H1 (cell line): ENCODE data around the gene ANGEL2. TPM values are rescaled to one million over a fixed set of nuclear protein-coding genes. Genes with fewer than 3 reads are reported as not detected.

ENCODE experiments used
- CTCF ChIA-PET: fragments of 300-600 bp; sonication (Branson Sonifier 250); formaldehyde crosslinking; loops from one replicate; lab custom pipeline; 2021; ENCODE audit not compliant: partially characterized antibody; lab: Charles Lee
- POLR2A ChIA-PET: fragments of 300-600 bp; sonication (Branson Sonifier 250); formaldehyde crosslinking; loops from one replicate; lab custom pipeline; 2021; ENCODE audit warnings: inconsistent platforms; ENCODE audit not compliant: partially characterized antibody; lab: Charles Lee
- DNase-seq, 2 experiments: peaks; one replicate each; pipeline versions ENCODE4 v3.0.0 to v3.0.0-alpha.2; 2010 to 2022; ENCODE audit warnings: low spot score in 2 of 2, low read depth in 1 of 2, mixed read lengths in 1 of 2
- FAIRE-seq: peaks from 2 replicates; lab custom pipeline; 2011; peaks lifted over from hg19 to GRCh38; lab: Jason Lieb, UNC
- H2AFZ ChIP-seq: 2 replicates; pipeline ENCODE4 v1.8.1; 2012; ENCODE audit warnings: low read length, inconsistent platforms
- H2AK5ac ChIP-seq: 2 replicates; pipeline ENCODE4 v1.6.1; 2013; ENCODE audit warnings: low read depth, low read length
- H2BK120ac ChIP-seq: replicated peaks from 2 replicates; pipeline ENCODE3; 2013; ENCODE audit warnings: low read depth, low read length, inconsistent platforms
- H2BK12ac ChIP-seq: 2 replicates; pipeline ENCODE4 v1.6.1; 2013; ENCODE audit warnings: low read depth, low read length
- H2BK15ac ChIP-seq: 2 replicates; pipeline ENCODE4 v1.6.1; 2013; ENCODE audit warnings: low read length
- H2BK20ac ChIP-seq: 2 replicates; pipeline ENCODE4 v1.6.1; 2013; ENCODE audit warnings: low read length
- H2BK5ac ChIP-seq: 2 replicates; pipeline ENCODE4 v1.6.1; 2013; ENCODE audit warnings: low read depth, low read length
- H3K14ac ChIP-seq: 2 replicates; pipeline ENCODE4 v1.6.1; 2013; ENCODE audit warnings: inconsistent platforms; ENCODE audit not compliant: insufficient read length
- H3K18ac ChIP-seq: 2 replicates; pipeline ENCODE4 v1.6.1; 2013; ENCODE audit warnings: low read length; ENCODE audit errors: extremely low read depth
- H3K23ac ChIP-seq: 2 replicates; pipeline ENCODE4 v1.6.1; 2013; ENCODE audit warnings: inconsistent platforms; ENCODE audit not compliant: insufficient read length
- H3K23me2 ChIP-seq: 2 replicates; pipeline ENCODE4 v1.6.1; 2013; ENCODE audit warnings: low read depth, low read length
- H3K27ac ChIP-seq: 2 replicates; pipeline ENCODE4 v1.6.1; 2011; ENCODE audit warnings: low read depth, low read length, inconsistent platforms
- H3K27me3 ChIP-seq, 4 experiments: replicated peaks in 1 of 4; 1 replicate in 1 of 4; 2 replicates in 3 of 4; pipeline versions ENCODE4 v1.6.1 to v1.8.1; 2011 to 2013; ENCODE audit warnings: low read length in 3 of 4, mild to moderate bottlenecking in 3 of 4, inconsistent platforms in 2 of 4, mixed read lengths in 2 of 4, moderate library complexity in 1 of 4; ENCODE audit not compliant: control insufficient read depth in 3 of 4, insufficient read depth in 3 of 4; ENCODE audit errors: extremely low read depth in 1 of 4
- H3K36me3 ChIP-seq, 4 experiments: 2 replicates each; pipeline versions ENCODE4 v1.6.1 to v1.8.1; 2011 to 2013; ENCODE audit warnings: mild to moderate bottlenecking in 4 of 4, low read length in 3 of 4, moderate library complexity in 2 of 4, control low read depth in 1 of 4, inconsistent platforms in 1 of 4; ENCODE audit not compliant: insufficient read depth in 4 of 4, control insufficient read depth in 2 of 4
- H3K4ac ChIP-seq: replicated peaks from 2 replicates; pipeline ENCODE3; 2013; ENCODE audit warnings: low read length, low read depth, mixed read lengths, inconsistent platforms; ENCODE audit not compliant: insufficient read length
- H3K4me1 ChIP-seq, 4 experiments: replicated peaks in 1 of 4; 1 replicate in 1 of 4; 2 replicates in 3 of 4; pipeline versions ENCODE4 v1.6.1 to v1.8.1; 2011 to 2013; ENCODE audit warnings: low read length in 3 of 4, inconsistent platforms in 2 of 4, mixed read lengths in 1 of 4; ENCODE audit not compliant: insufficient read depth in 4 of 4, control insufficient read depth in 3 of 4
- H3K4me2 ChIP-seq, 2 experiments: 2 replicates each; pipeline versions ENCODE4 v1.6.1 to v1.8.1; 2011 to 2013; ENCODE audit warnings: low read depth in 2 of 2, low read length in 2 of 2, control low read depth in 1 of 2, inconsistent platforms in 1 of 2, mild to moderate bottlenecking in 1 of 2; ENCODE audit not compliant: insufficient read depth in 1 of 2
- H3K4me3 ChIP-seq, 4 experiments: fragments of 200-600, 300-600 bp in 1 of 4; sonication (generic), shearing (Covaris generic), sonication (Bioruptor Twin) in 1 of 4; 2 replicates each; pipeline versions ENCODE4 v1.5.1 to v1.8.1; 2011 to 2016; ENCODE audit warnings: low read length in 4 of 4, low read depth in 3 of 4, control low read depth in 2 of 4, inconsistent platforms in 2 of 4, mild to moderate bottlenecking in 2 of 4, mixed read lengths in 1 of 4, moderate library complexity in 1 of 4; ENCODE audit not compliant: insufficient read depth in 2 of 4; ENCODE audit errors: extremely low read depth in 1 of 4
- H3K56ac ChIP-seq: replicated peaks from 2 replicates; pipeline ENCODE3; 2013; ENCODE audit warnings: low read depth, mild to moderate bottlenecking, mixed read lengths, low read length, inconsistent platforms; ENCODE audit not compliant: insufficient read length
- H3K79me1 ChIP-seq: 2 replicates; pipeline ENCODE4 v1.6.1; 2013; ENCODE audit warnings: low read depth, low read length, control low read depth
- H3K79me2 ChIP-seq, 2 experiments: 2 replicates each; pipeline versions ENCODE4 v1.6.1 to v1.8.1; 2012 to 2013; ENCODE audit warnings: low read length in 2 of 2, mild to moderate bottlenecking in 2 of 2, inconsistent platforms in 1 of 2; ENCODE audit not compliant: insufficient read depth in 2 of 2, control insufficient read depth in 1 of 2
- H3K9ac ChIP-seq, 4 experiments: replicated peaks in 1 of 4; 1 replicate in 1 of 4; 2 replicates in 3 of 4; pipeline versions ENCODE4 v1.6.1 to v1.8.1; 2011 to 2013; ENCODE audit warnings: low read depth in 3 of 4, low read length in 3 of 4, control low read depth in 2 of 4, mild to moderate bottlenecking in 2 of 4, moderate library complexity in 2 of 4, inconsistent platforms in 1 of 4; ENCODE audit errors: extremely low read depth in 1 of 4
- H3K9me3 ChIP-seq, 2 experiments: 2 replicates each; pipeline versions ENCODE4 v1.6.1 to v1.8.1; 2012 to 2013; ENCODE audit warnings: mild to moderate bottlenecking in 2 of 2, moderate library complexity in 2 of 2, control low read depth in 1 of 2, inconsistent platforms in 1 of 2, low read depth in 1 of 2, low read length in 1 of 2, mixed read lengths in 1 of 2; ENCODE audit not compliant: insufficient read depth in 2 of 2
- H4K20me1 ChIP-seq, 2 experiments: replicated peaks in 1 of 2; 2 replicates each; pipeline versions ENCODE3 to v1.8.1; 2011 to 2013; ENCODE audit warnings: inconsistent platforms in 2 of 2, low read length in 2 of 2, mild to moderate bottlenecking in 1 of 2; ENCODE audit not compliant: insufficient read depth in 2 of 2, control insufficient read depth in 1 of 2
- H4K5ac ChIP-seq: 2 replicates; pipeline ENCODE4 v1.6.1; 2013; ENCODE audit warnings: low read length, low read depth, mixed read lengths, inconsistent platforms; ENCODE audit not compliant: insufficient read length
- H4K8ac ChIP-seq: 2 replicates; pipeline ENCODE4 v1.8.0; 2013; ENCODE audit warnings: mild to moderate bottlenecking, moderate library complexity, low read length, inconsistent platforms; ENCODE audit not compliant: insufficient read depth; ENCODE audit errors: extremely low read depth
- H4K91ac ChIP-seq: replicated peaks from 2 replicates; pipeline ENCODE3; 2013; ENCODE audit warnings: low read length, mixed read lengths, inconsistent platforms; ENCODE audit not compliant: insufficient read length
- BRCA1 ChIP-seq: IDR thresholded peaks from 2 replicates; pipeline ENCODE4 v1.6.1; 2012; ENCODE audit warnings: low read depth, low read length, improper control_type of control experiment
- EZH2 ChIP-seq: fragments of 200-600 bp; sonication (generic); IDR thresholded peaks from 2 replicates; pipeline ENCODE4 v1.7.1; 2012; ENCODE audit warnings: low read depth, mild to moderate bottlenecking, moderate library complexity, low read length, inconsistent platforms; ENCODE audit not compliant: severe bottlenecking
- polyA plus RNA-seq, 7 experiments: library from polyadenylated mRNA; depleted of rRNA in 3 of 7; stranded (reverse) in 5 of 7; unstranded in 2 of 7; fragments of >200 nt in 5 of 7; fragments of 200-250 nt in 2 of 7; gene quantifications; 1 replicate in 5 of 7; 2 replicates in 1 of 7; 4 replicates in 1 of 7; pipeline versions ENCODE4 v1.2.1 to v1.2.3, GENCODE V29; 2011 to 2013; ENCODE audit warnings: missing spikeins in 2 of 7, mixed read lengths in 2 of 7
- total RNA-seq: library from RNA; stranded (reverse); fragmentation: NEBNext Ultra II Directional; extraction: Animal tissue kit (Norgen Biotek cat#: 25700); gene quantifications from 2 replicates; pipeline ENCODE4 v1.2.1, GENCODE V29; 2021

The ANGEL2 gene
- total and polyA plus RNA-seq, 2 of the 8 experiments (the other 6 are each of a cell fraction or from before 2014, with no cell fraction given) = 18.1 to 39.9 TPM

DNA sequence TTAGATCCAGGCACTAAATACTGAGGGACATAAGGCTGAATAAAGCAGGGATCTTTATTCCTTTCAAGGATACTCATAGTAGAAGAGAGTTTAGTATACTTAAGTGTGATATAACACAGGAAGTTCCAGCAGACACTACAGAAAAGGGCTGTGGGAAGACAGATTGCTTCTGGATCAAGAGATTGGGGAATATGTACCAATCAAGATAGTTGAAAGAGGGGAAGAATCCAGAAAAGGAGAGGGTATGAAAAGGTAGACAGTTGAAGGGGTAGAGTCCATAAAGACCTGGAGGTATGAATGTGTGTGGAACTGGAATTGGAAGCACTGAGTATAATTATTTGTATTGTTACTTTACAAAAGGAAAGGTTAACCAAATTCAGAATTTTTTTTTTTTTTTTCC is 37.8 kb upstream of the ANGEL2 start:
- Histone ChIP-seq H3K4me3 (no peak overlapping the region), H3K79me2 (peaks cover 0 to 49% of the 10 kb centered on the region in 2 experiments; a peak in 2 of 4 replicates)

More for the DNA sequence above, 37.8 kb upstream of the ANGEL2 start:
- no peak overlapping the region for H2BK20ac ChIP-seq
- H4K5ac ChIP-seq = no peak overlapping the region
- H3K36me3 ChIP-seq = no peaks in the 10 kb centered on the region
- DNase-seq = no peak
- no peak overlapping the region for H2AFZ ChIP-seq
- H3K27ac ChIP-seq = no peak overlapping the region
- no peaks in the 10 kb centered on the region; the same call in 1 of the 2 replicates for H3K79me1 ChIP-seq
- no peak overlapping the region for H3K4me2 ChIP-seq
- H3K56ac ChIP-seq = no peak overlapping the region
- no peak overlapping the region for H3K23ac ChIP-seq
- no peak overlapping the region for H4K91ac ChIP-seq
- no peak for TF ChIP-seq BRCA1
- TF ChIP-seq EZH2 = no peak
- TF ChIP-seq, all 59 proteins: peak for 0
- H2BK5ac ChIP-seq = no peak overlapping the region
- H2BK12ac ChIP-seq = no peak overlapping the region
- no peak overlapping the region for H2AK5ac ChIP-seq
- no peaks in the 10 kb centered on the region; the same call in 1 of the 2 replicates for H3K23me2 ChIP-seq
- H3K4ac ChIP-seq = no peak overlapping the region
- H4K20me1 ChIP-seq = no peaks in the 10 kb centered on the region
- H2BK120ac ChIP-seq = no peak overlapping the region
- no peak overlapping the region for H3K18ac ChIP-seq
- no peaks in the 10 kb centered on the region; a peak in 1 of 7 replicates for H3K27me3 ChIP-seq
- H4K8ac ChIP-seq = no peak overlapping the region
- CTCF ChIA-PET = no interaction called here
- H3K4me1 ChIP-seq = peaks cover 0 to 9% (median 2%) of the 10 kb centered on the region in 4 experiments; a peak in 2 of 7 replicates
- FAIRE-seq = no peak
- H3K9me3 ChIP-seq = no peaks in the 10 kb centered on the region
- POLR2A ChIA-PET = no interaction called here
- H2BK15ac ChIP-seq = no peak overlapping the region
- no peak overlapping the region for H3K9ac ChIP-seq
- H3K14ac ChIP-seq = no peak overlapping the region
